ENCODE measurements around the gene ACOX1. TPM values are rescaled to one million over a fixed set of nuclear protein-coding genes. Genes with fewer than 3 reads are reported as not detected.

ACOX1 gene
- total and polyA plus RNA-seq, 2 of the 13 experiments (the other 11 are each of a cell fraction or from before 2014, with no cell fraction given), result 86.4 to 120 TPM

DNA sequence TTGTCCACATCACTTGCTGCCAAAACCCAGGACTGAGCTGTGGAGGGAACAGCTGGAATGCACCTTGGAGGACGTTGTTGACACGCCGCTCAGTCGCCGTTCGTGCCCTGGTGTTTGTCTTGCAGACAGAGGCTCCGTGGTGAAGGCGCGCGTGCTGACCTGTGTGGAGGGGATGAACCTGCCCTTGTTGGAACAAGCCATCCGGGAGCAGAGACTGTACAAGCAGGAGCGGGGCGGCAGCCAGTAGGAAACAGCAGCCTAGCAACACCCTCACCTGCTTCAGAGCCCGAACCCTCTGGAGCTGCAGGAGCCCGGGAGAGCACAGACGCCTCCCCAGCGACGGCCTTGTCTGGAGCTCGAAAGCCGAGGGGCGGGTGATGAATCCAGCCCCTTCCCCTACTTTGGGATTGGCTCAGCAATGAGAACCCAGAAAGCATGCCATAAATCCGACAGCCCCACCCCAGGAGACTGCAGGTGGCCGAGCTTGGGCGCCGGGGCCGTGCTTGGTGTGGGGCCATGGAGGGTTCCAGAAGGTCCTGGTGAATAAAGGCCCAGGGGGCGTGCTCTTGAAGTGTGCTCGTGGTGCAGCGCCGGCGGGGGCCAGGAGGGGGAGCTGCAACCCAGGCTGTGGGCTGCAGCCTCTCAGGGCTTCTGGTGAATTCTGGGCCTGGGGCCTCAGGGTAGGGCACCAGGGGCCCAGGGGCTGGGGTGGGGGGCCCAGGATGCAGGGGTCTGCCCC is 21.2 kb upstream of the ACOX1 start (continued):
- peak; percentile 46 for TF ChIP-seq GATAD1 (CRISPR knock-in tag; IDR thresholded peaks at IDR 0.05)
- TF ChIP-seq, protein P1, sequence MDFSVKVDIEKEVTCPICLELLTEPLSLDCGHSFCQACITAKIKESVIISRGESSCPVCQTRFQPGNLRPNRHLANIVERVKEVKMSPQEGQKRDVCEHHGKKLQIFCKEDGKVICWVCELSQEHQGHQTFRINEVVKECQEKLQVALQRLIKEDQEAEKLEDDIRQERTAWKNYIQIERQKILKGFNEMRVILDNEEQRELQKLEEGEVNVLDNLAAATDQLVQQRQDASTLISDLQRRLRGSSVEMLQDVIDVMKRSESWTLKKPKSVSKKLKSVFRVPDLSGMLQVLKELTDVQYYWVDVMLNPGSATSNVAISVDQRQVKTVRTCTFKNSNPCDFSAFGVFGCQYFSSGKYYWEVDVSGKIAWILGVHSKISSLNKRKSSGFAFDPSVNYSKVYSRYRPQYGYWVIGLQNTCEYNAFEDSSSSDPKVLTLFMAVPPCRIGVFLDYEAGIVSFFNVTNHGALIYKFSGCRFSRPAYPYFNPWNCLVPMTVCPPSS (IDR thresholded peaks at IDR 0.05), result no peak
- TF ChIP-seq ISL2 (CRISPR knock-in tag; IDR thresholded peaks at IDR 0.05), result no peak; the same call in none of the 2 replicates
- no peak for TF ChIP-seq DNMT3B (CRISPR knock-in tag; conservative IDR thresholded peaks at IDR 0.05)
- TF ChIP-seq BRCA1 (CRISPR knock-in tag; IDR thresholded peaks at IDR 0.05), result no peak; the same call in 1 of the 2 replicates
- no peak for TF ChIP-seq ZNF720 (CRISPR knock-in tag; IDR thresholded peaks at IDR 0.05)
- no peak for TF ChIP-seq TAF15 (IDR thresholded peaks at IDR 0.05; ENCODE audit: low read depth, low read length, poor library complexity, severe bottlenecking)
- no peak for TF ChIP-seq ZNF598 (CRISPR knock-in tag; IDR thresholded peaks at IDR 0.05; ENCODE audit: borderline replicate concordance)
- TF ChIP-seq, protein P2, sequence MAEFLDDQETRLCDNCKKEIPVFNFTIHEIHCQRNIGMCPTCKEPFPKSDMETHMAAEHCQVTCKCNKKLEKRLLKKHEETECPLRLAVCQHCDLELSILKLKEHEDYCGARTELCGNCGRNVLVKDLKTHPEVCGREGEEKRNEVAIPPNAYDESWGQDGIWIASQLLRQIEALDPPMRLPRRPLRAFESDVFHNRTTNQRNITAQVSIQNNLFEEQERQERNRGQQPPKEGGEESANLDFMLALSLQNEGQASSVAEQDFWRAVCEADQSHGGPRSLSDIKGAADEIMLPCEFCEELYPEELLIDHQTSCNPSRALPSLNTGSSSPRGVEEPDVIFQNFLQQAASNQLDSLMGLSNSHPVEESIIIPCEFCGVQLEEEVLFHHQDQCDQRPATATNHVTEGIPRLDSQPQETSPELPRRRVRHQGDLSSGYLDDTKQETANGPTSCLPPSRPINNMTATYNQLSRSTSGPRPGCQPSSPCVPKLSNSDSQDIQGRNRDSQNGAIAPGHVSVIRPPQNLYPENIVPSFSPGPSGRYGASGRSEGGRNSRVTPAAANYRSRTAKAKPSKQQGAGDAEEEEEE (CRISPR knock-in tag; IDR thresholded peaks at IDR 0.05; ENCODE audit: borderline replicate concordance), result 0 out of 2 replicates have a peak, but pooled peaks have one; percentile 25
- TF ChIP-seq ZNF431 (CRISPR knock-in tag; IDR thresholded peaks at IDR 0.05; ENCODE audit: borderline replicate concordance, low read depth), result no peak
- no peak for TF ChIP-seq ZFP36 (IDR thresholded peaks at IDR 0.05; ENCODE audit: borderline replicate concordance, low read depth, low read length, partially characterized antibody)
- TF ChIP-seq BRD4 (CRISPR knock-in tag; IDR thresholded peaks at IDR 0.05), result no peak
- TF ChIP-seq CHD4 (IDR thresholded peaks at IDR 0.05; ENCODE audit: borderline replicate concordance, low read length), result no peak
- TF ChIP-seq, protein P3, sequence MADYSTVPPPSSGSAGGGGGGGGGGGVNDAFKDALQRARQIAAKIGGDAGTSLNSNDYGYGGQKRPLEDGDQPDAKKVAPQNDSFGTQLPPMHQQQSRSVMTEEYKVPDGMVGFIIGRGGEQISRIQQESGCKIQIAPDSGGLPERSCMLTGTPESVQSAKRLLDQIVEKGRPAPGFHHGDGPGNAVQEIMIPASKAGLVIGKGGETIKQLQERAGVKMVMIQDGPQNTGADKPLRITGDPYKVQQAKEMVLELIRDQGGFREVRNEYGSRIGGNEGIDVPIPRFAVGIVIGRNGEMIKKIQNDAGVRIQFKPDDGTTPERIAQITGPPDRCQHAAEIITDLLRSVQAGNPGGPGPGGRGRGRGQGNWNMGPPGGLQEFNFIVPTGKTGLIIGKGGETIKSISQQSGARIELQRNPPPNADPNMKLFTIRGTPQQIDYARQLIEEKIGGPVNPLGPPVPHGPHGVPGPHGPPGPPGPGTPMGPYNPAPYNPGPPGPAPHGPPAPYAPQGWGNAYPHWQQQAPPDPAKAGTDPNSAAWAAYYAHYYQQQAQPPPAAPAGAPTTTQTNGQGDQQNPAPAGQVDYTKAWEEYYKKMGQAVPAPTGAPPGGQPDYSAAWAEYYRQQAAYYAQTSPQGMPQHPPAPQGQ (CRISPR knock-in tag; IDR thresholded peaks at IDR 0.05; ENCODE audit: borderline replicate concordance), result 0 out of 2 replicates have a peak, but pooled peaks have one; percentile 37
- 0 out of 2 replicates have a peak, but pooled peaks have one; percentile 37 for TF ChIP-seq ZSCAN29 (CRISPR knock-in tag; conservative IDR thresholded peaks at IDR 0.05)
- TF ChIP-seq ZNF562 (CRISPR knock-in tag; IDR thresholded peaks at IDR 0.05; ENCODE audit: borderline replicate concordance), result no peak
- TF ChIP-seq HOXA7 (CRISPR knock-in tag; IDR thresholded peaks at IDR 0.05), result no peak
- peak; percentile 62 for TF ChIP-seq ZNF350 (CRISPR knock-in tag; IDR thresholded peaks at IDR 0.05; ENCODE audit: borderline replicate concordance, low read depth)
- no peak for TF ChIP-seq TCF7 (IDR thresholded peaks at IDR 0.05; ENCODE audit: low read depth)
- TF ChIP-seq NR2C2 (CRISPR knock-in tag; IDR thresholded peaks at IDR 0.05; ENCODE audit: borderline replicate concordance), result no peak
- no peak for TF ChIP-seq RBM22 (optimal IDR thresholded peaks at IDR 0.05; ENCODE audit: low read length)
- TF ChIP-seq, protein P4, sequence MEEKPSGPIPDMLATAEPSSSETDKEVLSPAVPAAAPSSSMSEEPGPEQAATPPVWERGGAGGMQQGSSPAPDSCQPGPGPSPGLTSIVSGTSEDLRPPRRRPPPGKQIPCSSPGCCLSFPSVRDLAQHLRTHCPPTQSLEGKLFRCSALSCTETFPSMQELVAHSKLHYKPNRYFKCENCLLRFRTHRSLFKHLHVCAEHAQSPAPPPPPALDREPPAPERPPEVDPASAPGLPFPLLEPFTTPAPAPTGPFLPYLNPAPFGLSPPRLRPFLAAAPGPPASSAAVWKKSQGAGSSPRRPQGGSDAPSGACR (CRISPR knock-in tag; IDR thresholded peaks at IDR 0.05), result 0 out of 2 replicates have a peak, but pooled peaks have one; percentile 23
